ENCODE measurements around the gene TRMT61A. TPM values are rescaled to one million over a fixed set of nuclear protein-coding genes. Genes with fewer than 3 reads are reported as not detected.
A peak's percentile ranks its signal among the peaks of the same experiment; 100 is the strongest.
"Not testable (repeated sequence)": the region's sequence is repeated elsewhere in the genome, so short reads cannot be mapped to it uniquely, and the experiment has no call there.

The TRMT61A gene
- total RNA-seq, 2 experiments from 2014 or later = 7.3 to 9.6 TPM

GRCh38 chr14:103521438-103521950, 7.5 kb upstream of the TRMT61A start:
- Mint-ChIP-seq H3K27ac (no peak overlapping the region), H3K36me3 (no peaks in the 10 kb centered on the region), H3K4me1 (peaks cover 10% of the 10 kb centered on the region), H3K9me3 (ENCODE audit: low read depth) (no peaks in the 10 kb centered on the region), H3K27me3 (peaks cover 21% of the 10 kb centered on the region), H3K4me3 (peak overlapping the region; percentile 42)
- DNase-seq (no peak), ATAC-seq (peak; percentile 32)
- CTCF ChIA-PET = interaction anchor here (0.6 to 6.3 kb wide), 13 partner anchors 8 to 122 kb away, joined by 3 to 79 read pairs (median 3); partner anchors contain the start of gene TRMT61A

- Mint-ChIP-seq H3K27me3 (peaks cover 21% of the 10 kb centered on the region), H3K27ac (no peak overlapping the region), H3K4me3 (no peak overlapping the region), H3K9me3 (ENCODE audit: low read depth) (no peaks in the 10 kb centered on the region), H3K4me1 (peaks cover 14% of the 10 kb centered on the region), H3K36me3 (no peaks in the 10 kb centered on the region)
- ATAC-seq (peak; percentile 3), DNase-seq (no peak)
- CTCF ChIA-PET = interaction anchor here (0.7 to 6.3 kb wide), 7 partner anchors 10 to 198 kb away, joined by 3 to 79 read pairs (median 4); no protein-coding TSS in a partner anchor
These were observed 6.9 kb upstream of the TRMT61A start for GRCh38 chr14:103521951-103522563.

DNA sequence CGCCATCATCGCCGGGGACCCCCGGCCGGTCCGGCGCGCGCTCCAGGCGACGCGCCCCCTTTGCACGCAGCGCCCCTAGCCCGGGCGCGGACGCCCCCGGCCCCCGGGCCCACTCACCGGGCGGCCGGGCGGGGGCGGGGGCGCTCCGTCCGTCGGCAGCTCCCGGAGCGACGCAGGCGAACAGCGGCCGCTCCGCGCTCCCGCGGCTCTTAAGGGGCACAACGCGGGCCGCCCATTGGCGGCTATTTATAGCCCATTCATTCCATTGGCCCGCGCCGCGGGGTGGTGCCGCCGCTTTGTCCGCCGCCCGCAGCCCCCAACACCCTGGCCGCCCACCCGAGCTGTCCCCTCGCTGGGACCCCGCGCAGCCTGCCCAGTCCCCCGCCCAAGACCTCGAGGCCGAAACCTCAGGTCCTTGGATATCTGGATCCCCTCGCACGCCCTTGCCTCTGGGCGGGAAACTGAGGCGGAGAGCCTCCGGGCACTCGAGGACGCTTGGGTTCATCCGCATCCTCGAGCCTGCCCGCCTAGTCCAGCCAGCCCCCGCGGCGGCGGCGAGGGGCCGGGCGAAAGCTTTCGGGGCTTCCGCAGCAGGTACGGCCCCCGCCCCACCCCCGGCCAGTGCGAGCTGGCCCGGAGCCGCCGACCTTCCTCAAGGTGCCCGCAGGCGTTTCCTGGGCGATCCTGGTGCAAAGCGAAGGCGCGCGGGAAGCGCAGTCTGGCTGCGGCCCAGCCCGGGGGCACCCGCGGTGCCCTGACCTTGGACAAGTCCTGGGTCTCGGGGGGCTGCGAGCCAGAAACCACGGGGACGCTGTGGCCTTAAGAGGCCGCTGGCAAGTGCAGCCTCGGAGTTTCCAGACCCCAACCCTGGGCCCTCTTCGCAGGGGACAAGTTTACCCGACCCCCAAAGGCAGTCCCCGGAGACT, 6.1 kb upstream of the TRMT61A start, which contains the start of gene CKB:
Gene CKB, minus strand, starts transcription at position 182 of the 926 bp plus-strand sequence. CDS start 337 bp downstream, outside the sequence.
- H3K9me3 Mint-ChIP-seq (ENCODE audit: low read depth) = no peaks in the 10 kb centered on the region
- peak within 1 kb of the TSS; percentile 22 for H3K4me3 Mint-ChIP-seq
- H3K27ac Mint-ChIP-seq = no peak within 1 kb of the TSS
- H3K27me3 Mint-ChIP-seq = peaks cover 21% of the 10 kb centered on the region
- ATAC-seq (no peak), DNase-seq (no peak)
- H3K36me3 Mint-ChIP-seq = no peaks in the 10 kb centered on the region
- peaks cover 20% of the 10 kb centered on the region for H3K4me1 Mint-ChIP-seq
- CTCF ChIA-PET = interaction anchor here (1.2 kb wide), 1 partner anchor 17 kb away, joined by 4 read pairs; no protein-coding TSS in a partner anchor

DNA sequence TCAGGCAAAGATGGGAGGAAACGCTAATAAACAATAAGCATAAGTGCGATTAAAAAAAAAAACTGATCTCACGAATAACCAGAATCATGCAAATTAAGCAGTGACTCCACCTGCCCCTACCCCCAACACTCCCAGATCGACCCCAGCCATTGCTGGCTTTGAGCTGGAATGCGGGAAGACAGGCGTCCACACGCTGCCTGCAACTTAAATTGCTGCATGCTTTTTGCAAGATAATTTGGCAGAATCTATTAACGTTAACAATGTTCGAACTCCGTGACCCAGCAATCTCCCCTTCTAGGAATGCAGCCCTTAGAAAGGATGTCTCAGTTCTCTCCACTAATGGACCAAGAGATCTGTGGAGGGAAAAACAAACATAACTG, 5.4 kb upstream of the TRMT61A start:
- Mint-ChIP-seq H3K4me1 (peaks cover 23% of the 10 kb centered on the region), H3K4me3 (peak overlapping the region; percentile 22), H3K9me3 (ENCODE audit: low read depth) (no peaks in the 10 kb centered on the region), H3K27ac (no peak overlapping the region), H3K36me3 (no peaks in the 10 kb centered on the region), H3K27me3 (peaks cover 21% of the 10 kb centered on the region)
- no peak for ATAC-seq
- no peak for DNase-seq
- CTCF ChIA-PET = no interaction called here

- Mint-ChIP-seq H3K9me3 (ENCODE audit: low read depth) (no peaks in the 10 kb centered on the region), H3K27ac (no peak overlapping the region), H3K4me3 (no peak overlapping the region), H3K4me1 (peaks cover 19% of the 10 kb centered on the region), H3K36me3 (no peaks in the 10 kb centered on the region), H3K27me3 (peaks cover 21% of the 10 kb centered on the region)
- no peak for ATAC-seq
- no peak for DNase-seq
- CTCF ChIA-PET = no interaction called here
These were observed 4.7 kb upstream of the TRMT61A start for GRCh38 chr14:103524002-103524935.

GRCh38 chr14:103525430-103526246, 3.4 kb upstream of the TRMT61A start:
- peaks cover 28% of the 10 kb centered on the region for H3K4me1 Mint-ChIP-seq
- H3K27me3 Mint-ChIP-seq = peaks cover 19% of the 10 kb centered on the region
- H3K4me3 Mint-ChIP-seq; ATAC-seq; H3K9me3 Mint-ChIP-seq (ENCODE audit: low read depth); H3K27ac Mint-ChIP-seq; DNase-seq; CTCF ChIA-PET; H3K36me3 Mint-ChIP-seq: not testable (repeated sequence)

DNA sequence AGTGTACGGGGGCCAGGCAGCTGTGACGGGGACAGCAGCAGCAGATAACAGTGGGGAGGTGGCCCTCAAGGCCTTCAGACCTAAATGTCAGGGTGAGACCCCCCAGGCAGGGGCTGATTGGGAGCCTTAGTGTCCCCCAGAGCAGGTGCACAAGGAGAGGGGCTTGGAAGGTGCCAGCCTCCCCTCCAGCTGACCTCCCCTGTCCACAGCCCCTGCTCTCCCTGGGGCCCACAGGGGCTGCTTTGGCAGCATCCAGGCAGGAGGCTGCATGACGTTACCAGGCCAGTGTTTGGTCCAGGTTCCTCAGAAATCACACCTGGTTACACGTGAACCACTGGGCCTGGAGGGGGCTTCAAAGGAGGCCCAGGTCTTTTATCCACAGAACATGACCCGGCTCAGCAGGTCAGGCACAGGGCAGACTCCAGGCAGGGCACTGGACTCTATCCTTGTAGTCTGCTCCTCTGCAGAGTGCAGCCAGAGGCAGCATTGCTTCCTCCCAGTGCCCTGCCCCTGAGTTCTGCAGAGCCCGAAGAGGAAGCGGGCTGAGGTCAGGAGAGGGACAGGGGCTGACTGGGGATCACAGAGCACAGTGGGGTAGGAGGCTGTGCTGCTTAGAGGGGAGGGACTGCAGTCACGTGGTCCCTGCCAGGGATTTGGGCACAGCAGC, 2.6 kb upstream of the TRMT61A start:
- Mint-ChIP-seq H3K4me3 (no peak overlapping the region), H3K4me1 (peaks cover 29% of the 10 kb centered on the region), H3K27me3 (peaks cover 19% of the 10 kb centered on the region), H3K27ac (no peak overlapping the region), H3K9me3 (ENCODE audit: low read depth) (no peaks in the 10 kb centered on the region), H3K36me3 (no peaks in the 10 kb centered on the region)
- no peak for DNase-seq
- no peak for ATAC-seq
- CTCF ChIA-PET = interaction anchor here (1.0 to 3.5 kb wide), 2 partner anchors 7 to 20 kb away, joined by 3 to 22 read pairs; no protein-coding TSS in a partner anchor

- peaks cover 29% of the 10 kb centered on the region for H3K4me1 Mint-ChIP-seq
These were observed 2.1 kb upstream of the TRMT61A start for GRCh38 chr14:103526914-103527248.

DNA sequence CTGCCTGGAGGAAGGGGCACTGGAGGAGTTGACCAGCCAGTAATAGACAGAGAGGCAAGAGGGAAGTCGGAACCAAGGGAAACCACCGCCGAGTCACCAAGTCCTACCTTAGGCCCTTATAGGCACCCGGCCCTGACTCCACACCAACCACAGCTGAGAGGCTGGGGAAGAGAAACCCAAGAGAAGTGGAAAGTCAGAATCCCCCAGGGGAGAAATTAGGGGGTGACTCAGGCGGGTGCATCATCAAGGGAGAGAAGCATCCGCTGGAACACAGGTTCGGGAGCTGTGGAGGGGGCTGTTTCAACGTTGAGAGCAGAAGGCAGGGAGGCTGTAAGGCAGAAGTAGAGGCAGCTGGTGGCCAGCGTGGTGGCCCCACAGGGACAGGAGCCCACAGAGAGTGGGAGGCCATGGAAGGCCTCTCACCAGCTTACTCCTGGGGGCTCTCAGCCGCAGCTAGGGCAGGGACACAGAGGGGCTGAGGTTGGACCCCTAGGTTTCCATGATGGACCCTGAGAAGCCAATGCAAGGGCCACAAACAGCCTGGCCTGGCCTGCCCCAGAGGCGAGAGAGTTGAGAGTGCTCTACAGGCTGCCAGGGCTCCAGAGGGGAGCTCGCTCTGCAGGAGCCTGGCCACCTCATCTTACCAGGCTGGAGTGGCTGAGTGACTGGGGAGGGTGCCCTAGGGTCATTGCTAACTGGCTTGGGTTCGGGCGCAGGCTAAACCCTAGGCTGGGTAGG, 1.4 kb upstream of the TRMT61A start:
- Mint-ChIP-seq H3K9me3 (ENCODE audit: low read depth) (no peaks in the 10 kb centered on the region), H3K4me3 (peak overlapping the region; percentile 20), H3K4me1 (peaks cover 29% of the 10 kb centered on the region), H3K27ac (peak overlapping the region; percentile 26), H3K27me3 (peaks cover 17% of the 10 kb centered on the region), H3K36me3 (no peaks in the 10 kb centered on the region)
- DNase-seq (no peak), ATAC-seq (no peak)
- CTCF ChIA-PET = interaction anchor here (1.0 to 3.5 kb wide), 4 partner anchors 8 to 833 kb away, joined by 3 to 22 read pairs (median 3); no protein-coding TSS in a partner anchor

More at GRCh38 chr14:103526914-103527248, 2.1 kb upstream of the TRMT61A start:
- peaks cover 19% of the 10 kb centered on the region for H3K27me3 Mint-ChIP-seq
- H3K9me3 Mint-ChIP-seq (ENCODE audit: low read depth) = no peaks in the 10 kb centered on the region
- CTCF ChIA-PET = interaction anchor here (1.0 to 3.5 kb wide), 3 partner anchors 8 to 832 kb away, joined by 3 to 22 read pairs (median 3); no protein-coding TSS in a partner anchor
- DNase-seq = no peak
- H3K27ac Mint-ChIP-seq = no peak overlapping the region
- ATAC-seq = no peak
- H3K4me3 Mint-ChIP-seq = no peak overlapping the region
- H3K36me3 Mint-ChIP-seq = no peaks in the 10 kb centered on the region

- Mint-ChIP-seq H3K27ac (peak overlapping the region; percentile 90), H3K4me1 (peaks cover 29% of the 10 kb centered on the region)
These were observed 830 bp upstream of the TRMT61A start for GRCh38 chr14:103528146-103528586.

More at GRCh38 chr14:103528146-103528586, 830 bp upstream of the TRMT61A start:
- no peak for ATAC-seq
- Mint-ChIP-seq H3K9me3 (ENCODE audit: low read depth) (no peaks in the 10 kb centered on the region), H3K27me3 (peaks cover 16% of the 10 kb centered on the region), H3K4me3 (peak overlapping the region; percentile 91), H3K36me3 (no peaks in the 10 kb centered on the region)
- DNase-seq = no peak
- CTCF ChIA-PET = interaction anchor here (1.2 to 3.5 kb wide), 5 partner anchors 7 to 834 kb away, joined by 3 to 22 read pairs (median 3); no protein-coding TSS in a partner anchor

Measured in activated CD8-positive, alpha-beta memory T cell treated with anti-CD3 and anti-CD28 coated beads, Interleukin-2, amount 10 ng/mL, durations not matched to agents 7 days and 5 days (primary cell).